ENCODE data around the gene ITPK1.

ITPK1 gene

DNA sequence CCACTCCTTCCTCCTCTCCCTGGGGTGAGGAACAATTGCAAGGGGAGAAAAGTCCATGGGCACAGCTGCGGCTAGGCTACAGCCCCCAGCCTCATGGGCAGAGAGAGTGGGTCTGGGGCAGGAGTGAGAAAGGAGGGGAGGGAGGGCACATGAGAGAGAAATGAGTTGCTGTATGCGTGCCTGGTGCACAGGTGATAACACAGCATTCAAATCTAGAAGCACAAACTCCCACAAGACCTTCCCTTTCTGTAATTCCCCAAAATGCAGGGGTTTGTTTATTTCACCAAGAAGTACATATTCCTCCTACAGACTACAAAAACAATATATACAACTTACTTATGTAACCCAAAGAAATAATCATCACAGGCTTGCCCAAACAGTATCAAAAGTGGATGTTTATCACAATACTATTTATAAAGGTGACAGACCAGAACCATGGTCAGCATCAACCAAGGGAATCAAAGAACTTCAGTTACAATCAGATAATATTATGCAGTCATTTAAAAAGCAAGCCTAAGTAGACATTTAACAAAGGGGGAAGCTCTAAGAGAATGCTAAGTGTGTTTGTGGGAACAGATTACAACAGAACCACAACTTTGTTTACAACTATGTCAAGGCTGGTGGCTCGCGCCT lies 54.2 kb downstream of the ITPK1 start:
- DNase-seq (ENCODE audit: low read depth in 2 of 2): no peak

GRCh38 chr14:93060841-93061240 lies 54.9 kb downstream of the ITPK1 start:
- no peak for DNase-seq (ENCODE audit: low read depth in 2 of 2)

- DNase-seq (ENCODE audit: low read depth in 2 of 2): no peak
These were observed 55.7 kb downstream of the ITPK1 start for GRCh38 chr14:93059917-93060545.

DNA sequence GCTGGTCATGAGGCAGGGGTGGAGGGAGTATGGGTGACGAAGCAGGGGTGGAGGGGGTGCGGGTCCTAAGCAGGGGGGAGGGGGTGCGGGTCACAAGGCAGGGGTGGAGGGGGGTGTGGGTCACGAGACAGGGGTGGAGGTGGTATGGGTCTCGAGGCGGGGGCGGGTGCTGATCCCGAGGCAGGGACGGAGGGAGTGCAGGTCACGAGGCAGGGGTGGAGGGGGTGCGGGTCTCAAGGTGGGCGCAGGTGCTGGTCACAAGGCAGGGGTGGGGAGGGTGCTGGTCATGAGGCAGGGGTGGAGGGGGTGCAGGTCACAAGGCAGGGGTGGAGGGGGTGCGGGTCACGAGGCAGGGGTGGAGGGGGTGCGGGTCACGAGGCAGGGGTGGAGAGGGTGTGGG lies 56.5 kb downstream of the ITPK1 start:
- no peak for DNase-seq (ENCODE audit: low read depth in 2 of 2)

DNA sequence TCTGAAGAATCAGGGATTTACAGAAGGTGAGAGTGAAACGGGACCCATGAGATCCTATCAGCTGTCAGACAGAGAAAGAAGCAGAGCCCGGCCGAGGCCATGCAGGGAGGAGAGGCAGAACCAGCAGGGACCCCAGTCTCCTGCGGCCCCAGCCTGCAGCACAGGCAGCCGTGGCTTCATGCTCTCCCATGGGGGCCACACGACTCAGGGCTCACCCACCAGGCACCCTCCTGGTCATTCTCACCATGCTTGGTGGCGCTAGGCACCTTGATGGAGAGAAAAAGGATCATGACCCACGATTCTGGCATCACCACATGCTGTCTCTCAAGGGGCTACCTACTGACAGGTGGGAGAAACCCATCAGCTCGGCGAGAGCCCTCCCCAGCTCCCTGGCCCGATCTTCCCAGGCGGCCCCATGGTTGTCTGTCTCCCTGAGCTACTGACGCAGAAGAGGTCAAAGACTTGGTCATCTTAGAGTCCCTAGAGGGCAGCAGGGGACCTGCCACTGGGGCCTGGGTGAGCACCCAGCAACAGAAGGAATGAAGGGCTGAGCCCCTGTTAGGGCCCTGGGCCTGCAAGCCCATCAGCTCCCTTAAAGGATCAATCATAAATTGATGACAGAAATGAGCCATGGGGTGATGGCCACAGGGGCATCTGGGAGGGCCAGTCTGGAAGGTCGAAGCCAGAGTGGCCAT lies 58.0 kb downstream of the ITPK1 start:
- DNase-seq (ENCODE audit: low read depth in 2 of 2): no peak

DNA sequence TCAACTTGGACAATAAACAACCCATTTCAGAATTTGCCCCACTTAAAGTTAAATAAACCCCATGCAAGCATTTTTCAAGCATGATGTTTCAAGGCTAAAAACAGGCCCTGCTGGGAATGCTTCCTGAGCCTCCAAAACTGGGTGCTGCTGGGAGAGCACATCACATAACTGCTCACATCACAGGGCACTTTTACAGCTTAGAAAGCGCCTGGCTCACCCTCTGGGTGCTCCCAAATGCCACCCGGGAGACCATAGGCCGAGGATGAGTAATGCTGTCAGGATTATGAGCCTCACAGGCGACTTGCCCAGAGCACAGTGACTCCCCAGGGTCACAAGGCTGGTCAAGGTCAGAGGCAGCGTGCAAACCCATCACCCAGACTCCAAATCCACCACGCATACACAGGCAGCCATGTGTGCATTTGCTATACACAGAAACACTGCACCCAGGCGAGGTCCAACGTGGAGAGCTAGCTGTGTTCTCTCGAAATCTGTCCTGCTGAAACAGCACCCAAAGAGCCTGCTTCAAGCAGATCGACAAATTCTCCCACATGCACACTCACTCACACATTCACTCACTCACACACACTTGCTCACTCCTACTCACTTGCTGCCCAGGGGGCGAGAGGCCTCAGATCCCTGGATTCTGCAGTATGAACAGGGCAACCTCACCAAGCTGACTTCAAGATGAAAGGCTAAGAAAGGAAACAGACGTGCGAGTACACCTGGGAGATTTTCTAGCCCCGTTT lies 58.7 kb downstream of the ITPK1 start:
- no peak for DNase-seq (ENCODE audit: low read depth in 2 of 2)

- DNase-seq (ENCODE audit: low read depth in 2 of 2): no peak
These were observed 59.4 kb downstream of the ITPK1 start for GRCh38 chr14:93056166-93056839.

GRCh38 chr14:93055651-93056115 lies 60.0 kb downstream of the ITPK1 start:
- DNase-seq (ENCODE audit: low read depth in 2 of 2): no peak

- no peak for DNase-seq (ENCODE audit: low read depth in 2 of 2)
These were observed 60.8 kb downstream of the ITPK1 start for GRCh38 chr14:93054876-93055275.

- DNase-seq (ENCODE audit: low read depth in 2 of 2): no peak
These were observed 61.7 kb downstream of the ITPK1 start for GRCh38 chr14:93054006-93054405.

- no peak for DNase-seq (ENCODE audit: low read depth in 2 of 2)
These were observed 63.9 kb downstream of the ITPK1 start for GRCh38 chr14:93051600-93052546.

DNA sequence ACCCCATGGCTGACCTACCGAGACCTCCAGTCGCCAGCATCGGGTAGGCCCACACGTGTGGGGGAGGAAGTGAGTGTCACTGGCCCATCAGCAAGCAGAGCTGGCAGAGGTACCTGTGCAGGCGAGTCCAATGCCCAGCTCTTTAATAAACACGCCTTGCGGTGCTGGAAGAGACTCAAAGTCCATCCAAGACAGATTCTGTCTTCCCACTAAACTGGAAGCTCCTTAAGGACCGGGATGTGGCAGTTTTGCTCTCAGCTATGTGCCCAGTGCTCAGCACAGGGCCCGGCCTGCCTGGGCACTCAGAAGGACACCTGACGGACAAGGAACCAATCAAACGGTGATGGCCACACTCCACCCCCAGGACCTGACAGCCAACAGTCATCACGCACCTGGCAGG lies 65.0 kb downstream of the ITPK1 start:
- DNase-seq (ENCODE audit: low read depth in 2 of 2): no peak

DNA sequence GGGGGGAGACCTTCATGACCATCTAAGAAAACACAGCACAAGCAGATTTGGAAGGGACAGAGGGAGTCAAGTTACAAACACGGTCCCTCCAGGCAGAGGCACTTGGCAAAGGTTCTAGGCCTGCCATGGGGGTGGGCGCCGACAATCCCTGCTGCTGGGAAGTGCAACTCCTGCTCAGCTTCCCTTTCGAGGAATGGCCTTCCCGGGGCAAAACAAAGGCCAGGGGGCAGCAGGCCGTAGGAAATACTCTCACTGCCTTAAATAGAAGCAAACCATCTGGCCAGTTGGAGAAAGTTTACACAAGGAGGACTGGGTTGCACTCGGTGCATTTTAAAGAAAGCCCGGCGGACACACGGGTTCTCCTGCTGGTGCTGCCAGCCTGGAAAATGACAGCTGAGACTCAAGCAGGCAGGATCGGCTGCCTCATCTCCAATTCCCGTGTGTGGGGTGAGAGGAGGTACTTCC lies 65.8 kb downstream of the ITPK1 start:
- DNase-seq (ENCODE audit: low read depth in 2 of 2): no peak

DNA sequence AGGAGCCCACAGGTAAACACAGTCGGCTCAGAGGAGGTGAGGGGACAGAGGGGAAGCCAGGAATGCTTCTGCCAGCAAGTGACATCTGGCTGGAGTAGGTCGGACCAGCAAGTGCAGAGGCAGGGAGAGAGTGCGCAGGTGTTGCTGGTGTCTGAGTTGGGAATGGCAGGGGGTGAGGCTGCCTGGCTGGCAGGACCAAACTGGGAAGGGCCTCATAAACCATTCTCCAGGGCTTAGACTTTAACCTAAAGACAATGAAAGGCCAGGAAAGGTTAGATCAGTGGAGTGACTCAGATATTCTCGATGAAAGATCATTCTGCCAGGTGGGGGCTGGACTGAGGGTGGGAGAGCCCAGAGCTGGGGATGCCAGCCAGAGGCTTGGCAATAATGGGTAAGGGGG lies 66.4 kb downstream of the ITPK1 start:
- no peak for DNase-seq (ENCODE audit: low read depth in 2 of 2)

GRCh38 chr14:93048843-93049242 lies 66.9 kb downstream of the ITPK1 start:
- no peak for DNase-seq (ENCODE audit: low read depth in 2 of 2)

- no peak for DNase-seq (ENCODE audit: low read depth in 2 of 2)
These were observed 68.1 kb downstream of the ITPK1 start for GRCh38 chr14:93047661-93048060.

GRCh38 chr14:93047157-93047556 lies 68.6 kb downstream of the ITPK1 start:
- DNase-seq (ENCODE audit: low read depth in 2 of 2): no peak

- DNase-seq (ENCODE audit: low read depth in 2 of 2): no peak
These were observed 69.0 kb downstream of the ITPK1 start for GRCh38 chr14:93046705-93047050.

GRCh38 chr14:93045965-93046704 lies 69.6 kb downstream of the ITPK1 start:
- DNase-seq (ENCODE audit: low read depth in 2 of 2): no peak

DNA sequence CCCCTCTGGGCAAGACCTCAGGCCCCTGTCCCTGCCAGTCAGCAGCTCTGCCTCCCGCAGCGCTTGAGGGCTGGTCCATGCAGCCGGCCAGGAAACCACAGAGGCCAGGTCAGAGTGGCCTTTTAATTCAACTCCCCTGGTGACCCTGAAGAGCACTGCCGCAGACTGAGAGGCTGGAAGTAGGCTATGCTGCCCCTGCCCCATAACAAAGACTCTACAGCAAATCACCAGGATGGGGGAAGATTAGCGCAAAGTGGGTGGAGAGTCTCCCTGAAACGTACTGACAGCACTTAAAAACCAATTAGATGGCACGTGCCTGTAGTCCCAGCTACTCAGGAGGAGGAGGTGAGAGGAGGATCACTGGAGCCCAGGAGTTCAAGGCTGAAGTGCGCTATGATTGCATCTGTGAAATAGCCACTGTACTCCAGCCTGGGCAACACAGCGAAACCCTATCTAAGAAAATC lies 70.5 kb downstream of the ITPK1 start:
- DNase-seq (ENCODE audit: low read depth in 2 of 2): no peak

Data from activated CD4-positive, alpha-beta T cell treated with anti-CD3 and anti-CD28 coated beads for 24 hours (primary cell).